DND-41 (cell line): ENCODE data around the gene NBAS.

Source experiments
- ATAC-seq: fragments of 200-7000 bp; cut with Tn5 transposase; 3 replicates; pipeline ENCODE4 v1.9.1; 2021; ENCODE audit warnings: low read depth; ENCODE audit not compliant: insufficient read depth
- DNase-seq: peaks from one replicate; pipeline ENCODE4 v3.0.0-alpha.2; 2020
- H2AFZ ChIP-seq: 2 replicates; pipeline ENCODE4 v1.6.0; 2012; ENCODE audit warnings: low read depth, low read length
- H3K27ac ChIP-seq: 2 replicates; pipeline ENCODE4 v1.5.1; 2012; ENCODE audit warnings: low read length, inconsistent platforms
- H3K27me3 ChIP-seq: fragments of 200-600 bp; sonication (generic); 2 replicates; pipeline ENCODE4 v1.6.0; 2012; ENCODE audit warnings: low read length, mild to moderate bottlenecking, inconsistent platforms; ENCODE audit not compliant: insufficient read depth, poor library complexity
- H3K36me3 ChIP-seq: 2 replicates; pipeline ENCODE4 v1.5.1; 2012; ENCODE audit warnings: low read length, inconsistent platforms; ENCODE audit not compliant: insufficient read depth
- H3K4me1 ChIP-seq: 2 replicates; pipeline ENCODE4 v1.5.1; 2012; ENCODE audit warnings: mild to moderate bottlenecking, low read length; ENCODE audit not compliant: insufficient read depth
- H3K4me2 ChIP-seq: 2 replicates; pipeline ENCODE4 v1.6.0; 2012; ENCODE audit warnings: mild to moderate bottlenecking, moderate library complexity, low read length, inconsistent platforms; ENCODE audit not compliant: insufficient read depth
- H3K4me3 ChIP-seq, 2 experiments: fragments of 200-600 bp in 1 of 2; shearing (Covaris generic) in 1 of 2; 2 replicates each; pipeline ENCODE4 v1.5.1; 2012 to 2016; ENCODE audit warnings: inconsistent platforms in 2 of 2, low read length in 2 of 2, mild to moderate bottlenecking in 2 of 2, low read depth in 1 of 2, moderate library complexity in 1 of 2
- H3K79me2 ChIP-seq: 2 replicates; pipeline ENCODE4 v1.6.0; 2012; ENCODE audit warnings: low read length, inconsistent platforms; ENCODE audit not compliant: insufficient read depth
- H3K9ac ChIP-seq: 2 replicates; pipeline ENCODE4 v1.6.0; 2012; ENCODE audit warnings: low read depth, mild to moderate bottlenecking, inconsistent platforms, low read length, moderate library complexity
- H3K9me3 ChIP-seq: 2 replicates; pipeline ENCODE4 v1.5.1; 2012; ENCODE audit warnings: low read length, moderate library complexity, mild to moderate bottlenecking, inconsistent platforms; ENCODE audit not compliant: insufficient read depth, severe bottlenecking
- H4K20me1 ChIP-seq: 2 replicates; pipeline ENCODE4 v1.6.0; 2012; ENCODE audit warnings: low read length; ENCODE audit not compliant: insufficient read depth
- CTCF ChIP-seq: IDR thresholded peaks from 2 replicates; pipeline ENCODE4 v1.5.1; 2012; ENCODE audit warnings: borderline replicate concordance, low read length, moderate library complexity, mild to moderate bottlenecking; ENCODE audit not compliant: poor library complexity, severe bottlenecking; ENCODE audit errors: extremely low read depth
- EZH2 ChIP-seq: IDR thresholded peaks from 3 replicates; pipeline ENCODE4 v1.6.1; 2012; ENCODE audit warnings: borderline replicate concordance, low read depth, mild to moderate bottlenecking, moderate library complexity, low read length, inconsistent platforms; ENCODE audit not compliant: severe bottlenecking

NBAS gene

GRCh38 chr2:15511686-15512085, 49.4 kb downstream of the NBAS start:
- no peak overlapping the region for H3K4me2 ChIP-seq
- no peaks in the 10 kb centered on the region for H3K4me1 ChIP-seq
- DNase-seq (no peak), ATAC-seq (no peak)
- no peak overlapping the region for H2AFZ ChIP-seq
- no peaks in the 10 kb centered on the region for H3K9me3 ChIP-seq
- no peaks in the 10 kb centered on the region for H3K27me3 ChIP-seq
- H3K4me3 ChIP-seq = no peak overlapping the region
- no peak for TF ChIP-seq EZH2
- no peak for TF ChIP-seq CTCF
- H4K20me1 ChIP-seq = no peaks in the 10 kb centered on the region
- H3K27ac ChIP-seq = no peak overlapping the region
- H3K9ac ChIP-seq = no peak overlapping the region
- H3K79me2 ChIP-seq = no peaks in the 10 kb centered on the region
- H3K36me3 ChIP-seq = peaks cover 5% of the 10 kb centered on the region; the same call in 1 of the 2 replicates

GRCh38 chr2:15510552-15510951, 50.6 kb downstream of the NBAS start:
- no peak overlapping the region for H3K27ac ChIP-seq
- no peak for DNase-seq

GRCh38 chr2:15510131-15510530, 51.0 kb downstream of the NBAS start:
- no peak overlapping the region for H3K27ac ChIP-seq
- no peaks in the 10 kb centered on the region for H3K79me2 ChIP-seq
- peaks cover 5% of the 10 kb centered on the region for H3K36me3 ChIP-seq
- no peaks in the 10 kb centered on the region for H4K20me1 ChIP-seq
- no peak overlapping the region for H3K4me3 ChIP-seq
- no peaks in the 10 kb centered on the region for H3K9me3 ChIP-seq
- H3K9ac ChIP-seq = no peak overlapping the region
- no peak for ATAC-seq
- no peak overlapping the region for H3K4me2 ChIP-seq
- no peaks in the 10 kb centered on the region for H3K27me3 ChIP-seq
- no peaks in the 10 kb centered on the region for H3K4me1 ChIP-seq
- no peak overlapping the region for H2AFZ ChIP-seq
- DNase-seq = no peak
- TF ChIP-seq CTCF (no peak), EZH2 (no peak)

More at GRCh38 chr2:15510552-15510951, 50.6 kb downstream of the NBAS start:
- H4K20me1 ChIP-seq = no peaks in the 10 kb centered on the region
- H3K9ac ChIP-seq = no peak overlapping the region
- peaks cover 5% of the 10 kb centered on the region; the same call in 1 of the 2 replicates for H3K36me3 ChIP-seq
- H3K4me2 ChIP-seq = no peak overlapping the region
- no peaks in the 10 kb centered on the region for H3K27me3 ChIP-seq
- TF ChIP-seq EZH2 (no peak), CTCF (no peak)
- no peak overlapping the region for H2AFZ ChIP-seq
- ATAC-seq = no peak
- no peaks in the 10 kb centered on the region for H3K9me3 ChIP-seq
- no peak overlapping the region for H3K4me3 ChIP-seq
- no peaks in the 10 kb centered on the region for H3K79me2 ChIP-seq
- no peaks in the 10 kb centered on the region for H3K4me1 ChIP-seq

GRCh38 chr2:15507697-15508096, 53.4 kb downstream of the NBAS start:
- H4K20me1 ChIP-seq = no peaks in the 10 kb centered on the region
- no peak for ATAC-seq
- H3K79me2 ChIP-seq = no peaks in the 10 kb centered on the region
- no peak for DNase-seq
- H3K36me3 ChIP-seq = peaks cover 13% of the 10 kb centered on the region
- H3K4me1 ChIP-seq = no peaks in the 10 kb centered on the region
- no peak overlapping the region for H3K4me2 ChIP-seq
- H3K4me3 ChIP-seq = no peak overlapping the region
- H3K9me3 ChIP-seq = no peaks in the 10 kb centered on the region
- H3K9ac ChIP-seq = no peak overlapping the region
- TF ChIP-seq EZH2 = no peak
- no peak for TF ChIP-seq CTCF
- no peak overlapping the region for H3K27ac ChIP-seq
- no peak overlapping the region for H2AFZ ChIP-seq
- H3K27me3 ChIP-seq = no peaks in the 10 kb centered on the region
